GM21717 (cell line): ENCODE results near the gene IFT57.
"Not testable (repeated sequence)": the region's sequence is repeated elsewhere in the genome, so short reads cannot be mapped to it uniquely, and the experiment has no call there.

ENCODE experiments used
- ATAC-seq: cut with Tn5 transposase; IDR thresholded peaks from one replicate; pipeline ENCODE4 v1.9.1; 2021; ENCODE audit warnings: mild to moderate bottlenecking, moderate library complexity; ENCODE audit not compliant: unreplicated experiment

IFT57 gene

GRCh38 chr3:108164391-108164790, 57.8 kb downstream of the IFT57 start:
- ATAC-seq = no peak

DNA sequence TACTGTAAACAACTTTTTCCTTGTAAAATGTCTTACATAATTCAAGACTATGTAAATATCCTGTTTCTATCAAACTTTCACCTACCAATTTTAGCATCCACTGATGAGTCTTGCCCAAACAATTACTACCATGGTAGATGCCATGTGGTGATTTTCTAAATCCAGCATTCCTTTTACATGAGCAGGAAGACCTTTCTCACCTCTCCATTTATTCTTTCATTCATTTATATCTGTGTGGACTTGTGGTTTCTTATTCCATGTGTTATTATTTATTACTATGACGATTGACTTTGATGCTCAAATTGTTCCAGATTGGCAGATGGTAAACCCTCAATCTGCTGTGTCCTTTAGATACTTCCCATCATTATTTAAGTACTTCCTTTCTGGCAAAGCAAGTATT, 62.4 kb downstream of the IFT57 start:
- no peak for ATAC-seq

GRCh38 chr3:108159105-108159504, 63.1 kb downstream of the IFT57 start:
- ATAC-seq = no peak

- no peak for ATAC-seq
Observed at GRCh38 chr3:108158251-108158650, 64.0 kb downstream of the IFT57 start.

DNA sequence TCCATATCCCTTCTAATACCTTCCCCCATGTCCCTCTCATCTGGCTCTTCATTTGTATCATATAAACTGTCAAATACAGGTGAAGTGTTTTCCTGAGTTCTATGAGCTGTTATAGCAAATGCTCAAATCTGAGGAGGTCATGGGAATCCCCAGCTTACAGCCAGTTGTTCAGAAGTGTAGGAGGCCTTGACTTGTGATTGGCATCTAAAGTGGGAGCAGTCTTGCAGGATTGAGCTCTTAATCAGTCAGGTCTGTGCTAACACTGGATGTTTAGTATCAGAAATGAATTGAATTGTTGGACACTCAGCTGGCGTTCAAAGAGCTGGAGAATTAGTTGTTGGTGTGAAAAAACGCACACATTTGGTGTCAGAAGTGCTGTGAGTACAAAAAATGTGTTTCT, 65.0 kb downstream of the IFT57 start:
- ATAC-seq = no peak

GRCh38 chr3:108156312-108156853, 65.8 kb downstream of the IFT57 start:
- no peak for ATAC-seq

DNA sequence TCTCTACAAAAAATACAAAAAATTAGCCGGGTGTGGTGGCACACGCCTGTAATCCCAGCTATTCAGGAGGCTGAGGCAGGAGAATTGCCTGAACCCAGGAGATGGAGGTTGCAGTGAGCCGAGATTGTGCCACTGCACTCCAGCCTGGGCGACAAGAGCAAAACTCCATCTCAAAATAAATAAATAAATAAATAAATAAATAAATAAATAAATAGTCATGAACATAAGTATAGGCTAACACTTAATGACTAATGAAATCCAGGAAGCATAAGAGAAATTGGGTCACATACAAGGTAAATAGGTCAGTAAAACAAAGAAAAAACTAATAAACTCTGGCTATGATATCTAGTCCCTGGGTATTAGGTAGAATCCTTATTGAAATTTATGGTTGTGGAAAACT, 66.6 kb downstream of the IFT57 start:
- ATAC-seq = not testable (repeated sequence)

DNA sequence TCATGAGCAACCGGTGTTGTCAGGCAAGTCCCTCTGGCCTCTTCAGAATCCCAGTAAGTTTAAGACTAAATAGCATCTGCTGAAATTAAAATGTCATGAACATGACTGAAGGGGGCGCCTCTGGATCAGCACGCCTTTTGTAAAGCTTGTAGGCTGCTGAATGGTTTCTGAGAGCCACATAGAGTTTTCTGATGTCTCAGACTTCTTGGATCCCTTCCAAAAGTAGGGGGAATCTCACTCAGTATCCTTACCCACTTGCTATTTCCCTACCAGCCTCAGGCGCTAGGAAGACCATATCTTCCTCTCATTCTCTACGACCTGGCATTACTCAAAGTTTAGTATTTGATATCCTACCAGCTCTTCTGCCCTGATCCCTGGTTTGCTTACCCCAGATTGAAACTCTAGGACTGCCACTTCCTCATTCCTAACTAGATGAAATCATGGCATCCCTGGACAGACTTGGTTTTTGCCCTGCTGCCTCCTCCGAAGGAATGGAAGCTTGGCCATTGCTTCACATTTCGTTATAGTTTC, 68.7 kb downstream of the IFT57 start:
- no peak for ATAC-seq

DNA sequence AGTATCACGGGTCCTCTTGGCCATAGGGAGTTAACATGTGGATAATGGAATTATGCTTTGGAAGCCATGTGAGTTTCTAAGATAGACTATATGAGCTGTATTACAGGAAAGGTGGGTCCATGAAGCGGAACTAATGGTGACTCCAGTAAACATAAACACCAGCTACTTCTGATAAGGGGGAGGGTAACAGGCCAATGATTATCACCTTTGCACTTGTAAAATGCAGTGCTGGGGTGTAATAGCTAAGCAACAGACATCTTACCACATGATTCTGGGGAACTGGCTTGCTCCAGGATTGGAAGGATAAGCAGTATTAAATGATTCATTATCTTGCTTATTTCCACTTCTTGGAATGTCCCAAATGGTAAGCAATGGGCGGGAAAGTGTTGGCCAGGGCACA, 70.0 kb downstream of the IFT57 start:
- ATAC-seq = no peak

- ATAC-seq = no peak
Observed at GRCh38 chr3:108150200-108150599, 72.0 kb downstream of the IFT57 start.

- no peak for ATAC-seq
Observed at GRCh38 chr3:108146139-108146538, 76.1 kb downstream of the IFT57 start.

DNA sequence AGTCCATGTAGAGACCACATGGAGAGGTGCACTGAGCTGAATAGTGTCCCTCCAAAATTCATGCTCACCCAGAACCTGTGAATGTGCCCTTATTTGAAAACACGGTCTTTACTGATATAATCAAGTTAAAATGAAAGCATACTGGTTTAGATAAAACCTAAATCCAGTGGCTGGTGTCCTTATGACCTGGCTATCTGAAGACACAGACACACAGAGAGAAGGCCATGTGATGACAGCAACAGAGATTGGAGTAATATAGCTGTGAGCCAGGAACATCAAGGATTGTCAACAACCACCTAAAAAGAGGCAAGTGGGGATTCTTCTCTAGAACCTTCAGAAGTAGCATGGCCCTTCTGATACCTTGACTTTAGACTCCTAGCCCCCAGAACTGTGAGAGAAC, 76.6 kb downstream of the IFT57 start:
- ATAC-seq = no peak

GRCh38 chr3:108137460-108137814, 84.8 kb downstream of the IFT57 start:
- ATAC-seq = no peak

- ATAC-seq = no peak
Observed at GRCh38 chr3:108136561-108137459, 85.4 kb downstream of the IFT57 start.

DNA sequence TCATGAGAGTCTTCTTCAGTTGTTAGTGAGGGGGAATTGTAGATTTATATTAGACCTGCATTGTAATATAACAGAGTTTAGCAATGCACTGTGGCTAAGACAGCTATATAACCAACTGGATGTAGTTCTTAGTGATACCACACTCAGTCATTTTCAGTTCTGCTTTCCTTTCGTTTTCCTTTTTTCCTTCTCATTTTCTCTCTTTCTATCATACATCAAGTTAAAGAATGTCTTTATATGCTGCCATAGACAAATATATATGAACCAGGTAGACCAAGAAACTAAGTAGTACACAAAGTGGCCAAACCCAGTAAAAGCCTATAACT, 87.7 kb downstream of the IFT57 start:
- no peak for ATAC-seq

- peak; percentile 48 for ATAC-seq
Observed at GRCh38 chr3:108133858-108134554, 88.2 kb downstream of the IFT57 start.

- ATAC-seq = no peak
Observed at GRCh38 chr3:108133048-108133369, 89.2 kb downstream of the IFT57 start.

- ATAC-seq = no peak
Observed at GRCh38 chr3:108131475-108132134, 90.6 kb downstream of the IFT57 start.

GRCh38 chr3:108130701-108131474, 91.3 kb downstream of the IFT57 start:
- ATAC-seq = no peak

GRCh38 chr3:108130236-108130635, 92.0 kb downstream of the IFT57 start:
- no peak for ATAC-seq
